ENCODE measurements around the gene PRR30.

Gene PRR30

GRCh38 chr2:27091746-27092695, 47.2 kb downstream of the PRR30 start:
- Histone ChIP-seq H3K4me3 (ENCODE audit: insufficient read depth, low read depth, low read length) (no peak overlapping the region), H3K27ac (ENCODE audit: insufficient read depth, low read depth, low read length, poor library complexity, severe bottlenecking) (no peak overlapping the region), H3K36me3 (ENCODE audit: control insufficient read depth, insufficient read depth, low read length) (no peaks in the 10 kb centered on the region), H3K4me1 (ENCODE audit: control insufficient read depth, insufficient read depth, low read length) (peaks cover 4% of the 10 kb centered on the region), H3K9me3 (ENCODE audit: control insufficient read depth, low read length) (no peaks in the 10 kb centered on the region), H3K27me3 (ENCODE audit: control insufficient read depth, insufficient read depth, low read length, poor library complexity, severe bottlenecking) (peaks cover 10% of the 10 kb centered on the region)
- 84 to 85% methylated on average over 25 of the region's 25 CpGs for WGBS, 2 experiments

GRCh38 chr2:27089111-27089954, 49.9 kb downstream of the PRR30 start:
- Histone ChIP-seq H3K9me3 (ENCODE audit: control insufficient read depth, low read length) (no peaks in the 10 kb centered on the region), H3K4me1 (ENCODE audit: control insufficient read depth, insufficient read depth, low read length) (peaks cover 4% of the 10 kb centered on the region), H3K27me3 (ENCODE audit: control insufficient read depth, insufficient read depth, low read length, poor library complexity, severe bottlenecking) (peaks cover 22% of the 10 kb centered on the region), H3K36me3 (ENCODE audit: control insufficient read depth, insufficient read depth, low read length) (no peaks in the 10 kb centered on the region), H3K27ac (ENCODE audit: insufficient read depth, low read depth, low read length, poor library complexity, severe bottlenecking) (no peak overlapping the region), H3K4me3 (ENCODE audit: insufficient read depth, low read depth, low read length) (no peak overlapping the region)
- 91 to 92% methylated on average over 14 of the region's 14 CpGs for WGBS, 2 experiments

GRCh38 chr2:27088634-27089033, 50.6 kb downstream of the PRR30 start:
- no peaks in the 10 kb centered on the region for H3K9me3 ChIP-seq (ENCODE audit: control insufficient read depth, low read length)
- WGBS, 2 experiments = 93% methylated on average over 6 of the region's 6 CpGs
- H3K27ac ChIP-seq (ENCODE audit: insufficient read depth, low read depth, low read length, poor library complexity, severe bottlenecking) = no peak overlapping the region
- H3K36me3 ChIP-seq (ENCODE audit: control insufficient read depth, insufficient read depth, low read length) = no peaks in the 10 kb centered on the region
- H3K4me1 ChIP-seq (ENCODE audit: control insufficient read depth, insufficient read depth, low read length) = peaks cover 4% of the 10 kb centered on the region
- no peak overlapping the region for H3K4me3 ChIP-seq (ENCODE audit: insufficient read depth, low read depth, low read length)
- peaks cover 22% of the 10 kb centered on the region for H3K27me3 ChIP-seq (ENCODE audit: control insufficient read depth, insufficient read depth, low read length, poor library complexity, severe bottlenecking)

- WGBS, 2 experiments = 84 to 90% methylated on average over 5 of the region's 5 CpGs
- H3K27me3 ChIP-seq (ENCODE audit: control insufficient read depth, insufficient read depth, low read length, poor library complexity, severe bottlenecking) = peaks cover 22% of the 10 kb centered on the region
- peak overlapping the region; percentile 59 for H3K4me3 ChIP-seq (ENCODE audit: insufficient read depth, low read depth, low read length)
- H3K4me1 ChIP-seq (ENCODE audit: control insufficient read depth, insufficient read depth, low read length) = peaks cover 4% of the 10 kb centered on the region
- H3K9me3 ChIP-seq (ENCODE audit: control insufficient read depth, low read length) = no peaks in the 10 kb centered on the region
- H3K36me3 ChIP-seq (ENCODE audit: control insufficient read depth, insufficient read depth, low read length) = no peaks in the 10 kb centered on the region
- no peak overlapping the region for H3K27ac ChIP-seq (ENCODE audit: insufficient read depth, low read depth, low read length, poor library complexity, severe bottlenecking)
Observed at GRCh38 chr2:27087823-27088410, 51.3 kb downstream of the PRR30 start.
